ENCODE results near the gene LLGL1.

DNA sequence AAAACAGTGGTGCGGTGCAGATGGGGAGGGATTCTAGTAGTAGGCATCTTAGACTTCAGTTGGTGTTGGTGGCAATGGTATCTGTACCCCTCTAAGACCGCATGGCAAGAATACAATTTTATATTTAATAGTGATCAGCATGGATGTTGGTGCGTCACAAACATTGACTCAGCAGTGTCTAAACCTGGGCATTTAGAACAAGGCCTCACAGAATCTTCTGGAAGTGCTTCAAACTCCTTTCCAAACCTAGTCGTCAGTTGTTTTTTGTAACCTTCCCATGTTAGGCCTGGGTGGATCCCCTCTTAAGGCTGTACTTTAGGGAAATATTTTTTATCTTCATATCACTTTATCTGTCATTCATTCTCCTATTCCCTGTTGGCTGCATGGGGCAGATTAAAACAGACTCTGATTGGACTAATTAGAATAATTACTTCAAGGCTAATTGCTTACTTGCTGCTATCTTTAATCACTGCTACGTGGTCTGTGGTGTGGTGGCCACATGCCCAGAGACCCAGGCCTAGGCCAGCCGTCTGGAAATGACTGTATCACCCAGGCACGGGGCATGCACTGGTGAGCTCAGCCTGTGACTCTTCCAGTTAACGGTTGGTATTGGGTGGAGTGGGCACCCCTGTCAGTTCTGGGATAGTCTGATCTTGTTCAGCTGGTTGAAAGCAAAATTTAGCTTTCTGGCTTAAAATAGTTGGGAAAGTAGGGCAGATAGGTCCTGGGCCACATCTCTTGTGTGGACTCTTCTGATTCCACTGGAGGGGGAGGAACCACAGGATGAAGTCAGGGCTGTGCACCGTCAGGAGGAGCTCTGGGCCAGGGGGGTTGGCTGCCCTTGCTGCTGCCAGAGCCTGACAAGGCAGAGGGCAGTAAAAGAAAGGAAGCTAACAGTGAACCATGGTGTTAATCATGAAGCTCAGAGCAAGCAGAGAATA is 37.3 kb upstream of the LLGL1 start:
- TF ChIP-seq, protein P1, sequence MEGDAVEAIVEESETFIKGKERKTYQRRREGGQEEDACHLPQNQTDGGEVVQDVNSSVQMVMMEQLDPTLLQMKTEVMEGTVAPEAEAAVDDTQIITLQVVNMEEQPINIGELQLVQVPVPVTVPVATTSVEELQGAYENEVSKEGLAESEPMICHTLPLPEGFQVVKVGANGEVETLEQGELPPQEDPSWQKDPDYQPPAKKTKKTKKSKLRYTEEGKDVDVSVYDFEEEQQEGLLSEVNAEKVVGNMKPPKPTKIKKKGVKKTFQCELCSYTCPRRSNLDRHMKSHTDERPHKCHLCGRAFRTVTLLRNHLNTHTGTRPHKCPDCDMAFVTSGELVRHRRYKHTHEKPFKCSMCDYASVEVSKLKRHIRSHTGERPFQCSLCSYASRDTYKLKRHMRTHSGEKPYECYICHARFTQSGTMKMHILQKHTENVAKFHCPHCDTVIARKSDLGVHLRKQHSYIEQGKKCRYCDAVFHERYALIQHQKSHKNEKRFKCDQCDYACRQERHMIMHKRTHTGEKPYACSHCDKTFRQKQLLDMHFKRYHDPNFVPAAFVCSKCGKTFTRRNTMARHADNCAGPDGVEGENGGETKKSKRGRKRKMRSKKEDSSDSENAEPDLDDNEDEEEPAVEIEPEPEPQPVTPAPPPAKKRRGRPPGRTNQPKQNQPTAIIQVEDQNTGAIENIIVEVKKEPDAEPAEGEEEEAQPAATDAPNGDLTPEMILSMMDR (conservative IDR thresholded peaks at IDR 0.05 in 1 of 2, IDR thresholded peaks at IDR 0.05 in 1 of 2; ENCODE audit: extremely low read depth in 1 of 2, insufficient read depth in 1 of 2, low read depth in 1 of 2, low read length in 2 of 2) = no peak
- TF ChIP-seq EZH2 (IDR thresholded peaks at IDR 0.05; ENCODE audit: borderline replicate concordance, low read length) = no peak

Measured in mammary epithelial cell (primary cell).